DMS53 treated with DMSO at 0.1 percent for 48 hours (cell line): ENCODE data around the gene SMIM14.
A peak's percentile ranks its signal among the peaks of the same experiment; 100 is the strongest.
"Not testable (repeated sequence)": the region's sequence is repeated elsewhere in the genome, so short reads cannot be mapped to it uniquely, and the experiment has no call there.

Experiments
- DNase-seq: peaks from one replicate; lab custom pipeline; 2025; ENCODE audit not compliant: unreplicated experiment; lab: John Stamatoyannopoulos, UW

The SMIM14 gene

DNA sequence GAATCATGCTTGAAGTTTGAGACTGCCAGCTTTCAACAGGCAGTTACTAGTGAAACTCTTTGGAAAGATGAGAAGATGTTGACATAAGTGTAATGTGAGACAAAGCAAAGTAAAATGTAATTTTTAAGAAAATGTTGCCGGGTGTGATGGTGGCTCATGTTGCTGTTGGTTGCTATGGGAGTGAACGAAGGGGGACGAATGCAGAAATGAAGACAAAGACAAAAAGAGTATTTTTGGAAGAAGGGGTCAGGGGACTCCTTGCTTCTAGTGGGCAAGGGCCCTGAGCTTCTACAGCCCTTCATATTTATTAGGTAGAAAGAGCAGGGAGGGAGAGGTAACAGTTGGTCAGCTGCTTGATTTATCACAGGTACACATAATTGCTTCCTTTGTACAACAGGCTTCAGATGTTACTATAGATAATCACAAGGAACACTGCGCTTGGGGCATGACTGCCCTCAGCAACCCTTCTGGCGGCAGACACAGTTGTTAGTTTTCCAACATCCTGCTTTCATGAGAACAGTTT, 99.5 kb downstream of the SMIM14 start:
- no peak for DNase-seq

DNA sequence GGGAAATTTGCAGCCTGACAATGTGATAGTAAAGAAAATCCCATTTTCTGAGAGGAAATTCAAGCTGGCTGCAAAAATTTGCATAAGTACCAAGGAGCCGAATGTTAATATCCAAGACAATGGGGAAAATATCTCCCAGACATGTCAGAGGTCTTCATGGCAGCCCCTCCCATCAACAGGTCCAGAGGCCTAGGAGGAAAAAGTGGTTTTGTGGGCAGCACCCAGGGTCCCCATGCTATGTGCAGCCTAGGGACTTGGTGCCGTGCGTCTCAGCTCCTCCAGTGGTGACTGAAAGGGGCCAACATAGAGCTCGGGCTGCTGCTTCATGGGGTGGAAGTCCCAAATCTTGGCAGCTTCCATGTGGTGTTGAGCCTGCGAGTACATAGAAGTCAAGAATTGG, 105.1 kb downstream of the SMIM14 start:
- no peak for DNase-seq

DNA sequence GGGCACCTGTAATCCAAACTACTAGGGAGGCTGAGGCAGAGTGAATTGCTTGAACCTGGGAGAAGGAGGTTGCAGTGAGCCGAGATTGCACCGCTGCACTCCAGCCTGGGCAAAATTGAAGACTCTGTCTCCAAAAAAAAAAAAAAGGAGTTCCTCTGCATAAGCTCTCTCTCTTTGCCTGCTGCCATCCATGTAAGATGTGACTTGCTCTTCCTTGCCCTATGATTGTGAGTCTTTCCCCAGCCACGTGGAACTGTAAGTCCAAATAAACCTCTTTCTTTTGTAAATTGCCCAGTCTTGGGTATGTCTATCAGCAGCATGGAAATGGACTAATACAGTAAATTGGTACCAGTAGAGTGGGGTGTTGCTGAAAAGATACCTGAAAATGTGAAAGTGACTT, 106.4 kb downstream of the SMIM14 start:
- DNase-seq, result not testable (repeated sequence)

DNA sequence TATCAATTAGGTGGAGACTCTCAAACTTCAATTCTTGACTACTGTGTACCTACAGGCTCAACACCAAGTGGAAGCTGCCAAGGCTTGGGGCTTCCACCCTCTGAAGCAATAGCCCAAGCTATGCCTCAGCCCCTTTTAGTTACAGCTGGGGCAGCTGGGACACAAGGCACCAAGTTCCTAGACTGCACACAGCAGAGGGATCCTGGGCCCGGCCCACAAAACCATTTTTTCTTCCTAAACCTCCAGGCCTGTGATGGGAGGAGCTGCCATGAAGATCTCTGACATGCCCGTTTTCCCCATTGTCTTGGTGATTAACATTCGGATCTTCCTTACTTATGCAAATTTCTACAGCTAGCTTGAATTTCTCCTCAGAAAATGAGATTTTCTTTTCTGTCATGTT, 108.0 kb downstream of the SMIM14 start:
- no peak for DNase-seq

DNA sequence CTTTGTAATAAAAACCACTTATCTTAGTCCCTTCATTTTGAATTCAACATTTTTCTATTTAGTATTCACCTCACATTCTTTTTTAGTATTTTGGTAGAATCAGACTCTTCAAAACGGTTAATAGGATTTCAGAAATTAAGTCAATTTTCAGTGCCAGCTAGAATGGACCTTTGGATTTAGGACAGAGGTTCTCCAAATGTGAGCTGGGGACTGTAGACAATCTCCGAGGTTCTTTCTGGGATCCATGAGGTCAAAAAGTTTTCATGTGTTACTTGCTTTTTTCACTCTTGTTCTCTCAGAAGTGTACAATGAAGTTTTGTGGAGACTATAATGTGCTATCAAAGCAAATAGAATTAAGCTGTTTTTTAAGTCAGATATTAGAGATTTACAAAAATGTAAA, 109.1 kb downstream of the SMIM14 start:
- DNase-seq, result no peak

DNA sequence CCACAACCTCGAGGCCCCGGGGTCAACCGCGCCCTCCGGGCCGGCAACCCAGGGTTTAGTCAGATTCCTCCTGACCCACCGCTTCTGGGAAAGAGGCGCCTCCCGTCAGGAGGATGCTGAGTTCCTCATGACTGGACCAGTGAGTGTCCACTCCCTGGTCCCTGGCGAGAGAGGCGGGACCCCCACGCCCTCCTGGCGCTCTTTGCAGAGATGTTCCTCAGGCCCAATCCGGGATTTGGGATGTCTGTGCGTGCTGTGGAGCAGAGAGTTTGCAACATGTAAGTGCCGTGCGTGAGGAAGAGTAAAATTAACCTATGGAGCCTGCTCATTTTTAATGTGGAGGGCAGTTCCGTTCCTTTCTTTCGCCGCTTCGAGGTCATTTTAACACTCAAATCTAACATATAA, 110.6 kb downstream of the SMIM14 start:
- DNase-seq, result no peak

DNA sequence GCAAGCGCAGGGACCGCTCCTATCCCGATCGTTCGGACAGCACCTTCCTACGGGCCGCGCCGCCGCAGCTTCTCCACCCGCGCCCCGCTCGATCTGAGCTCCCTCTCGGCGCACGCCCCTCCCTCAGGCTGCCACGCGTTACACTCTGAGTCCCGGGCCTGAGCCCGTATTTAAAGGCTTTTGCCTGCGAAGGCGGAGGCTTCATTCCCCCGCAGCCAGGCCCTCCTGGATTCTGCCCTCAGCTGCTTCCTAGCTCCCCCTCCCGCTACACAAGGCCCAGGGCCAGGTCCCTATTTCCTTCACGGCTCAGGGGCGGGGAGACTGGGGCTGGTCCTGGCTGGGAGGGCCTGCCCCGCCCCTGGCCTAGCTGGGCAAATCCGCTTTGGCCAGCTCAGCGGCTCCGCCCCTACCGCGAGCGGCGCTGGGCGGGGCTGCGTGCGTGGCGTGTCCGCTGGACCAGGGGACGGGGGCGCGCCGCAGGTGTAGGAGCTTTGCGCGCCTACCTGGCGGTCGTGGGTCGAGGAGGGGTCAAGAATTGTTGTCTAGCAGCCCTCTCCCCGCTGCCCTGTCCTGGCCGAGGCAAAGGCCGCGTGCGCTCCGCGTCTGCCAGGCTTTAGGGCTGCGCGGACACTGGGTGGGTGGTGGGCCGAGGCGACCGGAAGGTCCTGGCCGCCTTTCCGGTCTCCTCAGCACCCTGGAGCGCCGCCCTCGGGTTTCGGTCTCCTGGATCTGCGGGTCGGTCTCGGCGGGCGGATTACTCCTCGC, 111.2 kb downstream of the SMIM14 start, which contains the start of gene UGDH:
UGDH (minus strand) TSS at position 144 of the 765 bp plus-strand sequence. CDS start 5,927 bp downstream, outside the sequence.
- DNase-seq, result peak; percentile 99

DNA sequence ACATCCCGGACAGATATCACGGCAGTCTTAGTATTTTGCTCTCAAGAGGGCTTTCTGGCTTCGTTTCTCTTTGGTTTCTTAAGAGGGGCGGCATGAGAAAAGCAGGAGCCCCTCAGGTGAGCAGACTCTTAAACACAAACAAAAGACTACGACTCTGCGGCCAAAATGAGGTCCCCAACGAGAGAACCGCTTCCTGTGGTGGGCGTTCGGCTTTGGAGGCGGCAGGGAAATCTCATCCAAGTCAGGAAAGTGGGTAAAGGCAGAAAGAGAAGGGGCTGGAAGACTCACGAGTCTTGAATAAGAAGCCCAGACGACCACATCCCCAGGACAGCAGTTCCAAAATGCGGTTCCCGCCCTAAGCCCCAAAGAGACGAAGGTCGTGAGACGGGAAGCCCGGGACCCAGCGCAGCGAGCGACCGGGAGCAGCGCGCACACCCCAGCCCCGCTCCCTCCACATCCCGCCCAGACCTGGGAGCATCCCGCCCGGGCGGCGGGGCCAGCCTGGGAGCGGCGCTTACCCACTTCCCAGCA, 111.8 kb downstream of the SMIM14 start:
- no peak for DNase-seq

DNA sequence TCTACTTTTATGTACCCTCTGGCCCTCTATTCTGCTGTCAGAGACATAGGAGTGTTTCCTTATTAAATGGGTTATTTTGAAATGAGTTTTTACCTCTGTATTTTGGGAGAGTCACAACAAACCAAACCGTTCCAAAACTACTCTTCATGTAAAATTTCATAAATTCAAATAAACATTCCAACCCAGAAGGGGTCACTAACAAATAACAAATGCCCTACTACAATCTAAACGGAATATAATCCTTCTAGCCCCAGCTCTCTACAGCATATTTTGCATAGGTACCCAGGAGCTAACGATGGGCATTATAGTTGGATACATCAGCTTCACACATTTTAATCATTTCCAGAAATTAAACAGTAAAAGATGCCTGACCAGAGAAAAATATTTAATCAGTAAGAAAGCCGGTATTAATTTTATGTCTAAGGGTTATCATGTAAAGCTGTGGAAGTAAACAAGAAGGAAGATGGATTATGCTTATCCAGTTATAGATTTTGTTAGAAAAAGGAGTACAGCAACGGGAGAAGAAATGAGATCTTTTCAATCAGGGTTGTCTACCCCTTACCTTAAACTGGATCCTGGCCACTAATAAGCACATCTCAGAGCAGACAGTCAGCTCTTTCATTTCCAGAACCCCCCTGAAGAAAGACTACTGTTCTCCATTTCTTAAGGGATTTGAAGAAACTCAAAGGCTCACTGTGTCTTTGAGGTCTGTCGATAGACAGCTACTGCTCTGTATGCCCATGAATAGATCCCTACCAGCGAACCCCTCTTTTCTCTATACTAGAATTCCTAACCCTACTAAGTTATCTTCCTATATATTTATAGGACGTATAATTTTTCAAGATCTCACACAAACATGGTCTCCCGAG, 112.6 kb downstream of the SMIM14 start:
- DNase-seq, result no peak

DNA sequence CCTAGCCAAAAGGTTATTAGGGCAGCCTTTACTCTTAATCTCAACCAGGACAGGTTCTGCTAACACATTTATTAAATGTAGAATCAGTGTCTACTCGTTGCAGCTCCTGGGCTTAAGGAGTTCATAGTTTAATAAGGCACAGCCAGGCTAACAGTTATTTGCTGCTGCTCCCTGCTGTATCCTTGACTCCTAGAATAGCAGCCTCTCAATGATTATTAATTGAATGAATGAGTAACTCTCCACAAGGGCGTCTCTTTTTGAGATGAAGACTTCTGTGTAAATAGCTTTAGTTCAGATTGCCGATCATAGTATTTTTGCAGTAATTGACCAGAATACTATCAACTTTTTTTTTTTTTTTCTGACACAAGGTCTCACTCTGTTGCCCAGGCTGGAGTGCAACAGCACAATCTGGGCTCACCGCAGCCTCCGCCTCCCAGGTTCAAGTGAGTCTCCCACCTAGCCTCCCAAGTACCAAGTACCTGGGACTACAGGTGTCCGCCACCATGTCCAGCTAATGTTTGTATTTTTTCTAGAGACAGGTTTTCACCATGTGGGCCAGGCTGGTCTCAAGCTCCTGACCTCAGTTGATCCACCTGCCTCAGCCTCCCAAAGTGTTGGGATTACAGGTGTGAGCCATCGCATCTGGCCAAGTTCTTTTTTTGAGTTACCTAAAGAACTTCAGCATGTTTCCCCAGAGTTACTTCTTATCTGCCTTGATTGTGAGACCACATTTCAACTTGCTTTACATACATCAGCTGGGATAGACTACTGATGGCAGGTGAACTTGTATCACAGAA, 114.3 kb downstream of the SMIM14 start:
- DNase-seq, result no peak

DNA sequence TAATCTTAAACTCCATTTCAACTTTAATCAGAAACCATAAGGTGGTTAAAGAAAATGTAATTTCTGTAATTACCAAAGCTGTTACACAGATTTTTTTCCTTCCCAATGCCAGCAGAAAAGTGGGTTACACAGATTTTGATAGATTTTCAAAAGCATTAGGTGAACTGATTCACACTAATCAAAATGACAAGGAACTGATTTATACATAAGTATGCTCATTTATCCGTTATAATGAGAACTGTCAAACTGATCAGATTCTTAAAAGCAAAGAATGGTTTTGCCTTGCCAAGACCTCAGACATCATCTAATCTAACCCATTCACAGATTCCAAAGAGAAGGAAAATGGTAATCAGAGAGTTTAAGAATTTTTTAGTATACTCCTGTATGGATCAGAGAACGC, 116.6 kb downstream of the SMIM14 start:
- DNase-seq, result no peak

DNA sequence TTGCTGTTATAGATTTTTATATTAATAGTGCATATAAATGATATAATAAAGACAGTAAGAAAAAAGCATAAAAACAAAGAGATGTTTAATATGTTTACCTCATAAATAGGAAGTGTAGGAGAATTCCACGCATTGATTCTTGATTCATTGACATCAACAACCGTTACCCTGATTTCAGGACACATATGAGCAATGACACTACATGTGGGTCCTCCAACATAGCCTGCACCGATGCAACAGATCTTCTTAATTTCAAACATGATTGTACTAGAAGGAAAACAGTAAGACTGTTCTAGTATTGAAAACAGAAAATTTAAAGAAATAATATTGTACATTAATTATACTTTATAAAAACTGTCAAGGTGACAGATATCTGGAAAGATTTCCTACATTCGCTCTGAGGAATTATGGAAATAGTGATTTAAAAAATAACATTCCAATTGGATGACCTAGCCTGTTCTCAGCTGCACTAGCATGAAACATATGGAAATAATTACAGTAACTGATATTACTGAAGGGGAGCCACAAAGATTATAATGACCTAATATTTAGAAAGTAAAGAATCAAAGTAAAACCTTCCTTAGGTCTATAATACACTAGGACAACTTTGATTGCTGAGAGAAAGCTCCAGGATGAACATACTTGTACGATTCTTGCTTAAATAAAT, 117.3 kb downstream of the SMIM14 start:
- no peak for DNase-seq

DNA sequence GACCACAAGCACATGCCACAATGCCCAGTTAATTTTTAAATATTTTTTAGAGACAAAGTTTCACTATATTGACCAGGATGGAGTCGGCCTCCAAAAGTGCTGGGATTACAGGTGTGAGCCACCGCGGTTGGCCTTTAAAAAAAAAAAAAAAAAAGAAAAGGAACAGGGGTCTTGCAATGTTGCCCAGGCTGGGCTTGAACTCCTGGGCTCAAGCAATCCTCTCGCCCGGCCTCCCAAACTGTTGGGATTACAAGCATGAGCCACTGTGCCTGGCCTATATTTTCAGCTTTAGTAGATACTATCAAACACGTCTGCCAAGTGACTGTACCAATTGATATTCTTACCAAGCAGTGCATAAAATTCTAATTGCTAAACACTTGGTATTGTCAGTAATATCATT, 120.2 kb downstream of the SMIM14 start:
- DNase-seq, result no peak

DNA sequence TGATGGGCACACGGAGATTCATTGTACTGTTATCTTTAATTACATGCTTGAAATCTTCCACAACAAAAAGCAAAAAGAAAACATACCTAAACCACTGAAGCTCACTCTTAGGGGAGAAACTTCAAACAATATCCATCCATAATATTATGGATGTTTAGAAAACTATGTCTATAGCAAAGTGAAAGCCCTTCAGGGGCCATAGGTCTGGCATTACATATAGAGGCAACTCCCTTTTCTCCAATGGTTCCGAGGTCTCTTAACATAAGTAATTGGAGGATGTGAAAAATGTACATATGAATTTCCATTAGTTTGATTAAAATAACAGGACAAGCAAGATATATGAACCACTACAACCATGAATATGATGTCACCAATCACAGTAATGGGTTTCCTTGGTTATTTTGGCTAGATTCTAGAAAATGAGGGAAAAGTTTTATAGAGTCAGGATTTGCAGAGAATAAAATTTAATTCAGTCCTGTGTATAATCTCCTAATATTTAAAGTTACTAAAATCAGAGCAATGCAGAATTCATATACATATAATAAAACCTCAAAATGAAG, 122.2 kb downstream of the SMIM14 start:
- no peak for DNase-seq

DNA sequence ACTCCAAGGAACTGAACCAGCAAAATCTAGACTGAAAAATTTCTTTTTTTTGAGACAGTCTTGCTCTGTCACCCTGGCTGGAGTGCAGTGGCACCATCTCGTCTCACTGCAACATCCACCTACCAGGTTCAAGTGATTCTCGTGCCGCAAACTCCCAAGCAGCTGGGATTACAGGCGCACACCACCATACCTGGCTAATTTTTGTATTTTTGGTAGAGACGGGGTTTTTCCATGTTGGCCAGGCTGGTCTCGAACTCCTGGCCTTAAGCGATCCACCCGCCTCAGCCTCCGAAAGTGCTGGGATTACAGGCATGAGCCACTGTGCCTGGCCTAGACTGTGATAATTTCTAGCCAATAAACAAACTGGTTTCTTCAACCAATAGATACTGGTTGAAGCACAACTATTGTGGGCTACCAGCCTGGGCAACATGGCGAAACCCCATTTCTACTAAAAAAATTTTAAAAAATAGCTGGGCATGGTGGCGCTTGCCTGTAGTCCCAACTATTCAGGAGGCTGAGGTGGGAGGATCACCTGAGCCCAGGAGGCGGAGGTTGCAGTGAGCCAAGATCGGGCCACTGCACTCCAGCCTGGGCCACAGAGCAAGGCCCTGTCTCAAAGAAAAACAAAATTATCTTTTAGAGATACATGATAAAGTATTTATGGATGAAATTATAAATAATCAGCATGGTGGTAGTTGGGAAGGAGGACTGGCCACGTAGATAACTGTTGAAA, 122.8 kb downstream of the SMIM14 start:
- DNase-seq, result not testable (repeated sequence)

DNA sequence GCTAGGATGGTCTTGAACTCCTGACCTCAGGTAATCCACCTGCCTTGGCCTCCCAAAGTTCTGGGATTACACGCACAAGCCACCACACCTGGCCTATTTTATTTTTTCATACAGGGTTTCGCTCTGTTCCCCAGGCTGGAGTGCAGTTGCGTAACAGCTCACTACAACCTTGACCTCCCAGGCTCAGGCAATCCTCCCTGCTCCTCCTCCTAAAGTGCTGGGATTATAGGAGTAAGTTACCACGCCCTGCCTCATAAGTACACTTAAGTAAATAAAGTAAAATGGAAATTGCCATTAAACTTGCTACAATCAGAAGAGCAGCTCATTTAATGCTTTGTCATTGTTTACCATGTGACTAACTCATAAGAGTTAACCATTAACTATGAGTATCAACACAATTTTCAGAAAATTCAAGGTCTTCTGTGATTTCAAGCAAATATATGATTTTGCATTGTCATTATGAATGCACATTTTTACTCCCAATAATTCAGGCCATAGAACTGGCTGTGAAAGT, 123.7 kb downstream of the SMIM14 start:
- DNase-seq, result peak; percentile 99

DNA sequence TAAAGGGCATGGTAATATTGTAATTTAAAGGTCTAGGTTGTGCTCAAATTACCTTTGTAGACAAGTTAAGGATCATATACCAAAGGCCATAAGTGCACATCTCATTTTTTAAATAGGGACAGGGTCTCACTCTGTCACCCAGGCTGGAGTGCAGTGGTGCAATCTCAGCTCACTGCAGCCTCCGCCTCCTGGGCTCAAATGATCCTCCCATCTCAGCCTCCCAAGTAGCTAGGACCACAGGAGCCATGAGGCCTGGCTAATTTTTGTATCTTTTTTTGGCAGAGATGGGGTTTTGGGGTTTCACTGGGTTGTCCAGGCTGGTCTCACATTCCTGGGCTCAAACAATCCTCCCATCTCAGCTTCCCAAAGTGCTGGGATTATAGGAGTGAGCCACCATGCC, 124.4 kb downstream of the SMIM14 start:
- DNase-seq, result not testable (repeated sequence)

DNA sequence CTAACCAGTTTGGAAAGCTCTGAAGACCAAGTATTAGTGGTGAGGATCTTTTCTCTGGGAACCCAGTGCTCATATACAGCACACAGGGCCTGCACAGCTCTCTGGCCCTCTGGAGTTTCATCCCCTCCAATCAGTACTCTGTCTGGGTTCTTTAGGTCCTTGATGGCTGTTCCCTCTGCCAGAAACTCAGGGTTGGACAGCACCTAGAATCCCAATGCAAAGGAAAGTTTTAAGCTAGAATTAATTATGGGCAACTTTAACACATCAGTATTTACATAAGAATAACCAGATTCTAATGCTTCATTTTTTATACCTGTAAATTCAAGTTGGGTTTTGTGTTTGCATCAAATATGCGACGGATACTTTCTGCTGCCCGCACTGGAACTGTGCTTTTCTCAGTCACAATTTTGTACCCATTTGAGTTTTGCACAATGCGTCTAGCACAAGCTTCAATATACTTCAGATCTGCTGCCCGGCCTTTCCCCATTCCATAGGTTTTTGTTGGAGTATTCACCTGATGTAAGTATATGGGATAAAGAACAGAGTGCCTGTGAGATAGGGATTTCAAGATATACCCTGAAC, 128.2 kb downstream of the SMIM14 start:
- no peak for DNase-seq

DNA sequence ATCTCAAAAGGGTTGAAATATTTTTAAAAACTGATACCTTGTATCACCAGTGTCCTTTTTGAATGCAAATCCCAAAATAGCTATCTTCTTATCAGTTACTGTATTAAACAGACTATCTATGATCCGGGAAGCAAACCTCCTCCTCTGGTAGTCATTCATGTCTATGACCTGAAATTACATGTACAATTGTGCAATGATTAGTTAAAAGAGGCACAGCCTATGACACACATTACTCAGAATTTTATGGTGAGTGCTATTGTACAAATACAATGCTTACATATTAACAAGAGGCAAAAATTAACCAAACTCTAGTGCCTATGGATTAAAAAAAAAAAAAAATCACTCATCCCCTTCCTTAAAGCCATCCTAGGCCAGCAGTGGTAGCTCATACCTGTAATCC, 133.1 kb downstream of the SMIM14 start:
- no peak for DNase-seq
